Measurements from ENCODE around the gene YDJC.

GRCh38 chr22:21672107-21672629 lies 42.3 kb upstream of the YDJC start:
- TF ChIP-seq CTCF (conservative IDR thresholded peaks at IDR 0.05; ENCODE audit: low read depth, low read length) (no peak), POLR2A (IDR thresholded peaks at IDR 0.05; ENCODE audit: low read depth, low read length) (no peak), BHLHE40 (IDR thresholded peaks at IDR 0.05; ENCODE audit: low read depth, low read length) (no peak), NFE2L2 (IDR thresholded peaks at IDR 0.05; ENCODE audit: low read depth, low read length) (no peak), CEBPB (IDR thresholded peaks at IDR 0.05; ENCODE audit: low read depth, low read length) (no peak), RAD21 (IDR thresholded peaks at IDR 0.05; ENCODE audit: low read length) (no peak), MAZ (IDR thresholded peaks at IDR 0.05; ENCODE audit: borderline replicate concordance, low read depth, low read length) (no peak)

Measured in IMR-90 (cell line).